ENCODE measurements around the gene PHACTR3. TPM values are rescaled to one million over a fixed set of nuclear protein-coding genes. Genes with fewer than 3 reads are reported as not detected.

The PHACTR3 gene
- total and polyA plus RNA-seq, 7 experiments from 2014 or later, result 0.49 TPM; not detected in 6

- ChIA-PET CTCF (no interaction called here), POLR2A (no interaction called here)
- no peaks in the 10 kb centered on the region for H3K27me3 ChIP-seq (ENCODE audit: control insufficient read depth in 2 of 2, insufficient read depth in 2 of 2, low read length in 2 of 2)
- Mint-ChIP-seq H3K4me3 (no peak overlapping the region), H3K4me1 (no peaks in the 10 kb centered on the region), H3K36me3 (no peaks in the 10 kb centered on the region), H3K27ac (no peak overlapping the region), H3K27me3 (peaks cover 0 to 4% (median 0%) of the 10 kb centered on the region in 5 donors), H3K9me3 (peaks cover 0 to 4% (median 0%) of the 10 kb centered on the region in 11 donors)
- no peaks in the 10 kb centered on the region for H3K36me3 ChIP-seq (ENCODE audit: control insufficient read depth in 2 of 3, insufficient read depth in 3 of 3, low read length in 3 of 3)
- DNase-seq (no peak), ATAC-seq (no peak)
- H3K4me1 ChIP-seq (ENCODE audit: control insufficient read depth in 2 of 2, insufficient read depth in 2 of 2, low read length in 2 of 2), result no peaks in the 10 kb centered on the region
- H3K4me3 ChIP-seq (ENCODE audit: low read length), result no peak overlapping the region
- H3K9me3 ChIP-seq (ENCODE audit: control insufficient read depth in 2 of 3, low read length in 3 of 3), result no peaks in the 10 kb centered on the region
- H3K27ac ChIP-seq (ENCODE audit: low read depth, low read length), result no peak overlapping the region
- intact Hi-C loops (cut with micrococcal nuclease), result no loop called here
These were observed 209.9 kb downstream of the PHACTR3 start for GRCh38 chr20:59813948-59814839.

GRCh38 chr20:59814840-59815340 lies 210.6 kb downstream of the PHACTR3 start:
- H3K4me3 ChIP-seq (ENCODE audit: low read length), result no peak overlapping the region
- CTCF ChIA-PET, result no interaction called here

GRCh38 chr20:59816146-59816738 lies 211.9 kb downstream of the PHACTR3 start:
- ATAC-seq (no peak), DNase-seq (no peak)
- H3K36me3 ChIP-seq (ENCODE audit: control insufficient read depth in 2 of 3, insufficient read depth in 3 of 3, low read length in 3 of 3), result no peaks in the 10 kb centered on the region
- H3K4me3 ChIP-seq (ENCODE audit: low read length), result no peak overlapping the region
- Mint-ChIP-seq H3K27ac (no peak overlapping the region), H3K27me3 (peaks cover 0 to 11% (median 8%) of the 10 kb centered on the region in 5 donors), H3K4me1 (no peaks in the 10 kb centered on the region), H3K9me3 (peaks cover 0 to 2% (median 0%) of the 10 kb centered on the region in 11 donors), H3K4me3 (no peak overlapping the region), H3K36me3 (no peaks in the 10 kb centered on the region)
- no peaks in the 10 kb centered on the region for H3K4me1 ChIP-seq (ENCODE audit: control insufficient read depth in 2 of 2, insufficient read depth in 2 of 2, low read length in 2 of 2)
- H3K27ac ChIP-seq (ENCODE audit: low read depth, low read length), result no peak overlapping the region
- H3K9me3 ChIP-seq (ENCODE audit: control insufficient read depth in 2 of 3, low read length in 3 of 3), result no peaks in the 10 kb centered on the region
- CTCF ChIA-PET, result no interaction called here
- H3K27me3 ChIP-seq (ENCODE audit: control insufficient read depth in 2 of 2, insufficient read depth in 2 of 2, low read length in 2 of 2), result no peaks in the 10 kb centered on the region
- intact Hi-C loops (cut with micrococcal nuclease), result no loop called here
- POLR2A ChIA-PET, result no interaction called here

More at GRCh38 chr20:59814840-59815340, 210.6 kb downstream of the PHACTR3 start:
- Histone ChIP-seq H3K9me3 (ENCODE audit: control insufficient read depth in 2 of 3, low read length in 3 of 3) (no peaks in the 10 kb centered on the region), H3K27me3 (ENCODE audit: control insufficient read depth in 2 of 2, insufficient read depth in 2 of 2, low read length in 2 of 2) (no peaks in the 10 kb centered on the region), H3K4me1 (ENCODE audit: control insufficient read depth in 2 of 2, insufficient read depth in 2 of 2, low read length in 2 of 2) (no peaks in the 10 kb centered on the region), H3K27ac (ENCODE audit: low read depth, low read length) (no peak overlapping the region), H3K36me3 (ENCODE audit: control insufficient read depth in 2 of 3, insufficient read depth in 3 of 3, low read length in 3 of 3) (no peaks in the 10 kb centered on the region)
- peaks cover 0 to 6% (median 1%) of the 10 kb centered on the region in 5 donors for H3K27me3 Mint-ChIP-seq
- H3K4me3 Mint-ChIP-seq, result no peak overlapping the region
- no peak overlapping the region for H3K27ac Mint-ChIP-seq
- H3K9me3 Mint-ChIP-seq, result peaks cover 0 to 4% (median 0%) of the 10 kb centered on the region in 11 donors
- ATAC-seq (no peak), DNase-seq (no peak)
- POLR2A ChIA-PET, result no interaction called here
- no peaks in the 10 kb centered on the region for H3K36me3 Mint-ChIP-seq
- no peaks in the 10 kb centered on the region for H3K4me1 Mint-ChIP-seq
- intact Hi-C loops (cut with micrococcal nuclease), result no loop called here

- peaks cover 0 to 16% (median 8%) of the 10 kb centered on the region in 5 donors for H3K27me3 Mint-ChIP-seq
- POLR2A ChIA-PET, result no interaction called here
These were observed 213.1 kb downstream of the PHACTR3 start for GRCh38 chr20:59817406-59817805.

GRCh38 chr20:59817846-59818615 lies 213.7 kb downstream of the PHACTR3 start:
- Histone ChIP-seq H3K27me3 (ENCODE audit: control insufficient read depth in 2 of 2, insufficient read depth in 2 of 2, low read length in 2 of 2) (no peaks in the 10 kb centered on the region), H3K9me3 (ENCODE audit: control insufficient read depth in 2 of 3, low read length in 3 of 3) (no peaks in the 10 kb centered on the region), H3K27ac (ENCODE audit: low read depth, low read length) (no peak overlapping the region), H3K36me3 (ENCODE audit: control insufficient read depth in 2 of 3, insufficient read depth in 3 of 3, low read length in 3 of 3) (no peaks in the 10 kb centered on the region), H3K4me1 (ENCODE audit: control insufficient read depth in 2 of 2, insufficient read depth in 2 of 2, low read length in 2 of 2) (no peaks in the 10 kb centered on the region), H3K4me3 (ENCODE audit: low read length) (no peak overlapping the region)
- ATAC-seq (no peak), DNase-seq (no peak)
- Mint-ChIP-seq H3K4me1 (no peaks in the 10 kb centered on the region), H3K27me3 (peaks cover 0 to 20% (median 8%) of the 10 kb centered on the region in 5 donors), H3K9me3 (peaks cover 0 to 2% (median 0%) of the 10 kb centered on the region in 11 donors), H3K36me3 (no peaks in the 10 kb centered on the region), H3K4me3 (no peak overlapping the region), H3K27ac (no peak overlapping the region)
- intact Hi-C loops (cut with micrococcal nuclease), result no loop called here
- POLR2A ChIA-PET, result no interaction called here
- CTCF ChIA-PET, result no interaction called here

More at GRCh38 chr20:59817406-59817805, 213.1 kb downstream of the PHACTR3 start:
- CTCF ChIA-PET, result no interaction called here
- no peaks in the 10 kb centered on the region for H3K36me3 Mint-ChIP-seq
- no peak overlapping the region for H3K4me3 ChIP-seq (ENCODE audit: low read length)
- H3K9me3 Mint-ChIP-seq, result peaks cover 0 to 2% (median 0%) of the 10 kb centered on the region in 11 donors
- H3K27me3 ChIP-seq (ENCODE audit: control insufficient read depth in 2 of 2, insufficient read depth in 2 of 2, low read length in 2 of 2), result no peaks in the 10 kb centered on the region
- no peaks in the 10 kb centered on the region for H3K4me1 ChIP-seq (ENCODE audit: control insufficient read depth in 2 of 2, insufficient read depth in 2 of 2, low read length in 2 of 2)
- intact Hi-C loops (cut with micrococcal nuclease), result no loop called here
- H3K36me3 ChIP-seq (ENCODE audit: control insufficient read depth in 2 of 3, insufficient read depth in 3 of 3, low read length in 3 of 3), result no peaks in the 10 kb centered on the region
- no peaks in the 10 kb centered on the region for H3K4me1 Mint-ChIP-seq
- DNase-seq (no peak), ATAC-seq (no peak)
- H3K4me3 Mint-ChIP-seq, result no peak overlapping the region
- no peaks in the 10 kb centered on the region for H3K9me3 ChIP-seq (ENCODE audit: control insufficient read depth in 2 of 3, low read length in 3 of 3)
- H3K27ac ChIP-seq (ENCODE audit: low read depth, low read length), result no peak overlapping the region
- no peak overlapping the region for H3K27ac Mint-ChIP-seq

- Mint-ChIP-seq H3K4me1 (no peaks in the 10 kb centered on the region), H3K27ac (no peak overlapping the region), H3K4me3 (no peak overlapping the region), H3K36me3 (no peaks in the 10 kb centered on the region), H3K27me3 (peaks cover 0 to 20% (median 8%) of the 10 kb centered on the region in 5 donors), H3K9me3 (peaks cover 0 to 2% (median 0%) of the 10 kb centered on the region in 11 donors)
- no peak overlapping the region for H3K27ac ChIP-seq (ENCODE audit: low read depth, low read length)
- no peak overlapping the region for H3K4me3 ChIP-seq (ENCODE audit: low read length)
- H3K9me3 ChIP-seq (ENCODE audit: control insufficient read depth in 2 of 3, low read length in 3 of 3), result no peaks in the 10 kb centered on the region
- DNase-seq, result no peak
- intact Hi-C loops (cut with micrococcal nuclease), result no loop called here
- POLR2A ChIA-PET, result no interaction called here
- no peaks in the 10 kb centered on the region for H3K36me3 ChIP-seq (ENCODE audit: control insufficient read depth in 2 of 3, insufficient read depth in 3 of 3, low read length in 3 of 3)
- no peak for ATAC-seq
- H3K4me1 ChIP-seq (ENCODE audit: control insufficient read depth in 2 of 2, insufficient read depth in 2 of 2, low read length in 2 of 2), result no peaks in the 10 kb centered on the region
- CTCF ChIA-PET, result no interaction called here
- no peaks in the 10 kb centered on the region for H3K27me3 ChIP-seq (ENCODE audit: control insufficient read depth in 2 of 2, insufficient read depth in 2 of 2, low read length in 2 of 2)
These were observed 214.6 kb downstream of the PHACTR3 start for GRCh38 chr20:59818911-59819310.

Data from naive thymus-derived CD4-positive, alpha-beta T cell (primary cell).